Measurements from ENCODE around the gene NRROS. TPM values are rescaled to one million over a fixed set of nuclear protein-coding genes. Genes with fewer than 3 reads are reported as not detected.

NRROS gene
- total RNA-seq, 2 experiments from 2014 or later: 16.2 to 17.0 TPM

DNA sequence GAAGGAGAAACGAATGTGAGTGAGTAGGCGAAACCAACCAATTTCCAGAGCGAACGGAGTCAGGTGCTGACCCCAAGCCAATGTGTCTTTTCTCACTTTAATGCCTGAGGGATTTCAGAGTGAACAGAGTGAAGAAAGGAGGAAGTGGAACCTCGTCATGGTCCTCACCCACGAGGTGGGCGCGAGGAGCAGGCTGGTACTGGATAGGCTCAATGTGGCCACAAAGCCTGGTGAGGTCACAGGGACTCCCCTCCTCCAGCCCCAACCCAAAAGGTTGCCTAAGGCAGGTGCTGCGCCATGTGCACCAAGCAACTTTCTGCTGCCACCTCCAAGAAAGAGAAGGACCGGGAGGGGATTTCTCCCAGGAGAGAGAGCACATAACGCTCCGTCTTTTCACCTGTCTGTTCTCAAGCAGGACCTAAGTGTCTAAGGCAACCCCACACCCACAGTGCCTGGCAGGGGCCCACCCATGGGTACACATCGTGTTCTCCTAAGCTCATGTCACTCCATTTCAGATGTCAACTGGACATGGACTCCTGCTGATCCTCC is 3.8 kb downstream of the NRROS start:
- Mint-ChIP-seq H3K27me3 (no peaks in the 10 kb centered on the region), H3K4me1 (peaks cover 59% of the 10 kb centered on the region), H3K9me3 (no peaks in the 10 kb centered on the region), H3K36me3 (peaks cover 25% of the 10 kb centered on the region), H3K27ac (no peak overlapping the region), H3K4me3 (no peak overlapping the region)
- DNase-seq (no peak), ATAC-seq (ENCODE audit: low read depth) (no peak)
- POLR2A ChIA-PET: interaction anchor here (1.5 kb wide), 1 partner anchor 33 kb away, joined by 3 read pairs; no protein-coding TSS in a partner anchor

DNA sequence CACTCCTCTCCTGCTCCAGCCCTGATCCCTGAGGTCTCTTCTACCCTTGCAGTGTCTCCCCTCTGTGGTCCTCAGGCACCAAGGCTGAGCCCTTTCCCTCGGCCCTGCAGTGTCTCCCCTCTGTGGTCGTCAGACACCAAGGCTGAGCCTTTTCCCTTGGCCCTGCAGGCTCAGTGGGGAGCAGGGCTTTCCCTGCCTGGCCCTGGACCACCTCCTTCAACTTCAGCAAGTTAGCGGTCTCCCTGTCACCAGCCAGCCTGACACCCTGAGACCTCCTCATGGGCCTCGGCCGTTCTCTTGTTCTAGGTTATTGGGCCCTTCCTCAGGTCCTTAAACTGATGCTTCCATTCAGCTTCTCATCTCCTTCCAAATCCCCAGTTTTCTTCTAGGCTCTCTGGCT is 4.3 kb downstream of the NRROS start:
- Mint-ChIP-seq H3K9me3 (no peaks in the 10 kb centered on the region), H3K27me3 (no peaks in the 10 kb centered on the region), H3K27ac (peak overlapping the region; percentile 28), H3K4me1 (peaks cover 57% of the 10 kb centered on the region), H3K4me3 (peak overlapping the region; percentile 18), H3K36me3 (peaks cover 27% of the 10 kb centered on the region)
- DNase-seq (no peak), ATAC-seq (ENCODE audit: low read depth) (no peak)
- POLR2A ChIA-PET: interaction anchor here (0.7 to 1.5 kb wide), 2 partner anchors 34 to 91 kb away, joined by 3 read pairs; no protein-coding TSS in a partner anchor

DNA sequence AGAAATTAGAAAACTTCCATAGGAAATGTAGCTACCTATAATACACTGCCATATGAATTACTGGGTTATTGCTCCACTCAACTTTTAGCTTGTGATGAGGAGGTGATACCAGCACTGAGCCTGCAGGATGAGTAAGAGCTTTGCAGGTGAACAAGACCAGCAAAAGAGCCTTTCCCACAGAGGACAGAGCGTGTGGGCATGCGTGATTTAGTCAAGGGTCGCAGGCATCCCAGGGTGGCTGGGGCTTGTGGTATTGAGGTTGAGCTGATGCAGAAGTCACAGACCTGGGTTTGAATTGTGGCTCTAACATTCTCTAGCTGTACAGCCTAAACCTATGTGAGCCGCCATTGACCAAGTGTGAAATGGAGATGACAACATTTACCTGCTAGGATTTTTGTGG is 5.6 kb downstream of the NRROS start:
- H3K9me3 Mint-ChIP-seq: no peaks in the 10 kb centered on the region
- H3K27me3 Mint-ChIP-seq: no peaks in the 10 kb centered on the region
- peaks cover 28% of the 10 kb centered on the region for H3K36me3 Mint-ChIP-seq
- POLR2A ChIA-PET: interaction anchor here (1.0 to 1.5 kb wide), 3 partner anchors 9 to 46 kb away, joined by 3 read pairs; no protein-coding TSS in a partner anchor
- H3K27ac Mint-ChIP-seq: no peak overlapping the region
- no peak overlapping the region for H3K4me3 Mint-ChIP-seq
- peaks cover 51% of the 10 kb centered on the region for H3K4me1 Mint-ChIP-seq
- ATAC-seq (ENCODE audit: low read depth): no peak
- no peak for DNase-seq

DNA sequence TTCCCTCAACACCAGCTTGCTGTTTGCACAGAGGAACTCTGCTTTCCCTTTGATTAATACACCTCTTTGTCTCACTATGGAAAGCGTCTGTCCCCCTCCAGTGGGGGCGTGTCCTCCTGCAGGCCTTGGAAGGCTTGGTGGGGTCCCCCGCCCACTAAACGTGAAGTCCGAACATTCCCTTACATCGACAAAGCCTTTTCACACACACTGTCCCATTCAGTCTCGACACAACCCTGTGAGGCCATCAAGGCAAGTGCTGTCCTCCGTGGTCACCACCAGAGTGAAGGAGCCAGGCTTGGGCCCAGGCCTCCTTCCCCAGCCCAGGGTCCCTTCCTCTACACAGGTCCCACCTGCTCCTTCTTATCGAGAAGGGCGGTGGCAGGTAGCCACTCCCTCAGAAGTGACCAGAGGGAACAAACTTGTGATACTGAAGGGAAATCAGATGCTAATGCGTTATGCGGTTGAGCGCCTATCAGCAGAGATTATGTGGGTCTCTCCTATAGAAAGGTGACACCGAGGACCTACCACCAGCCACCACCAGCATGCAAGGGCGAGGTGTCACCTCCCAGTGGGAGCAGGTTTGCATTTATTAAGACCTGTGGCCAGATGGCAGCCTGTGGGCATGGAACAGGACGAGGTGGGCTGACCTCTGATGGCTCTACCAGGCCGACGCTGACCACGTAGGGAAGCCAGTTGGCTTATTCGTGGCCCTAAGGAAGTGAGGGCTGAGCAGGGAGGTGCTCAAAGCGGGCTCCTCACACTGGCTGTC is 6.6 kb downstream of the NRROS start:
- POLR2A ChIA-PET: interaction anchor here (1.0 kb wide), 1 partner anchor 8 kb away, joined by 3 read pairs; no protein-coding TSS in a partner anchor
- no peak for DNase-seq
- no peak for ATAC-seq (ENCODE audit: low read depth)
- H3K4me3 Mint-ChIP-seq: no peak overlapping the region
- peaks cover 32% of the 10 kb centered on the region for H3K36me3 Mint-ChIP-seq
- H3K4me1 Mint-ChIP-seq: peaks cover 51% of the 10 kb centered on the region
- no peaks in the 10 kb centered on the region for H3K9me3 Mint-ChIP-seq
- no peaks in the 10 kb centered on the region for H3K27me3 Mint-ChIP-seq
- peak overlapping the region; percentile 2 for H3K27ac Mint-ChIP-seq

DNA sequence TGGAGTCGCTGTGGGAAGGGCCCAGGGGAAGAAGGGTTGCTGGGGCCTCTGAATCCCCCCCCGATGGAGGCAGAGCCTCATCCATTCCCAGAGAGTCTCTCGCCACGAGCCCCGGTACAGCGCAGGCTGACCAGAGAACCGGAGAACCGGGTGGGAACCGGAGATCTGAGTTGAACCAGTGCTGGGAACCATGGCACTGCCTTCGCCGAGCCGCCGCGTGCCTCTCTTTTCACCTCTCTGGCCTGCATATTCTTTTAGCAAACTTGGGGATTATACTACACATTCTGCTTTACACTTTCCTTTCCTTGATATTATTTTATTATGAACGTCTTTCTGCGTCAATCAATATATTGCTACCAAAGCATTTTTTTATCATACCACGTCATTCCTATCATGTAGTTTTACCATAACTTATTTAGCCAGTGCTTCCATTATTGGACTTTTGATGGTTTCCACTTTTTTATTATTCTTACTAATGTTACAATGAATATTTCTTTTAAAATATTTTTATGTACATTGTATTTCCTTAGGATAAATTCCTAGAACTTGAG is 7.2 kb downstream of the NRROS start:
- ATAC-seq (ENCODE audit: low read depth) (no peak), DNase-seq (no peak)
- Mint-ChIP-seq H3K36me3 (peaks cover 35% of the 10 kb centered on the region), H3K4me1 (peaks cover 50% of the 10 kb centered on the region), H3K27me3 (no peaks in the 10 kb centered on the region), H3K4me3 (no peak overlapping the region), H3K27ac (no peak overlapping the region), H3K9me3 (no peaks in the 10 kb centered on the region)
- POLR2A ChIA-PET: no interaction called here

DNA sequence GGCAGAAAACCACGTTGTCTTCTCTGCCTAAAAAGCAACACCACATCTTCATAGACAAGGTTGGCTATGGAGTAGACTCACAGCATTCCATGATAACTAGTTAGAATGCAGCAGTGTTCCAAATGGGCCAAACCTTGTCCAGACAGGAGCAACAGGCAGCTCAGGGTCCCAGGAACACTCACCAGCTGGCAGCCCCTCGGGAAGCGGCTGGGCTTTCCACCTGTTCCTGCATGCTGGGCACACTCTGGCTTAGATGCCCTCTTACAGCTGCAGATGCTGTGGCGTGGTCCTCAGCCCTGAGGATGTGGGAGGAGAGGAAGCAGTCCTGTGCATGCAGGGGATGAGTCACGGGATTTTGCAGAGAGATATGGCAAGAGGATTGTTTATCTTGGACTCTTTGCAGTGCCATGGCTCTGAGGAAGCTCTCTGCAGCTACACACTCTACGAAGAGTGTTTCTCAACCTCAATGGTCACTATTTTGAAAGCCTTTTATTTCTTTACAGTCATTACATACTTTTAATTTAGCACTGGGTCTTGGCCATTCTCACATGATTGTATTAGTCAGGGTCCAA is 11.3 kb downstream of the NRROS start:
- POLR2A ChIA-PET: no interaction called here
- H3K27ac Mint-ChIP-seq: no peak overlapping the region
- no peaks in the 10 kb centered on the region for H3K9me3 Mint-ChIP-seq
- no peak overlapping the region for H3K4me3 Mint-ChIP-seq
- H3K36me3 Mint-ChIP-seq: peaks cover 27% of the 10 kb centered on the region
- DNase-seq: no peak
- no peak for ATAC-seq (ENCODE audit: low read depth)
- peaks cover 21% of the 10 kb centered on the region for H3K4me1 Mint-ChIP-seq
- H3K27me3 Mint-ChIP-seq: no peaks in the 10 kb centered on the region

DNA sequence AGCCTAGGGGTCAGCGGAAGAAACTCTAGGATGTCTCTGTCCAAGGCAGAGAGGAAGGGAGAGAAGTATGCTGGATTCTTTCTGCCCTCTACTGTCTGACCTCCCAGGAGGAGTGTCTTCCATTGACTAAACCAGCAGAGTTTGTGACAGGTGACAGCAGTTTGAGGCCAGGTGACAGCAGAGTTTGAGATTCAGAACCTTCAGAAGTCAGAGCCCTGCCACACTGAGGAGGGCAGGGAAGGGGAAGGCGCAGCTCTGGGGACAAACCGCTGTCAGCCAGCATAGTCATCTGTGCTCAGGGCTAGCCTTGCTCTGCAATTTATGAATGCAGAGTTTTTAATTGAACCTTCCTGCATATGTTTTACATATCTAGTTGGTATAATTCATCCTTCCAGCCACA is 12.3 kb downstream of the NRROS start:
- H3K4me1 Mint-ChIP-seq: peaks cover 17% of the 10 kb centered on the region
- no peak overlapping the region for H3K4me3 Mint-ChIP-seq
- no peaks in the 10 kb centered on the region for H3K27me3 Mint-ChIP-seq
- ATAC-seq (ENCODE audit: low read depth) (no peak), DNase-seq (no peak)
- POLR2A ChIA-PET: no interaction called here
- H3K27ac Mint-ChIP-seq: peak overlapping the region; percentile 16
- H3K9me3 Mint-ChIP-seq: no peaks in the 10 kb centered on the region
- H3K36me3 Mint-ChIP-seq: peaks cover 23% of the 10 kb centered on the region

DNA sequence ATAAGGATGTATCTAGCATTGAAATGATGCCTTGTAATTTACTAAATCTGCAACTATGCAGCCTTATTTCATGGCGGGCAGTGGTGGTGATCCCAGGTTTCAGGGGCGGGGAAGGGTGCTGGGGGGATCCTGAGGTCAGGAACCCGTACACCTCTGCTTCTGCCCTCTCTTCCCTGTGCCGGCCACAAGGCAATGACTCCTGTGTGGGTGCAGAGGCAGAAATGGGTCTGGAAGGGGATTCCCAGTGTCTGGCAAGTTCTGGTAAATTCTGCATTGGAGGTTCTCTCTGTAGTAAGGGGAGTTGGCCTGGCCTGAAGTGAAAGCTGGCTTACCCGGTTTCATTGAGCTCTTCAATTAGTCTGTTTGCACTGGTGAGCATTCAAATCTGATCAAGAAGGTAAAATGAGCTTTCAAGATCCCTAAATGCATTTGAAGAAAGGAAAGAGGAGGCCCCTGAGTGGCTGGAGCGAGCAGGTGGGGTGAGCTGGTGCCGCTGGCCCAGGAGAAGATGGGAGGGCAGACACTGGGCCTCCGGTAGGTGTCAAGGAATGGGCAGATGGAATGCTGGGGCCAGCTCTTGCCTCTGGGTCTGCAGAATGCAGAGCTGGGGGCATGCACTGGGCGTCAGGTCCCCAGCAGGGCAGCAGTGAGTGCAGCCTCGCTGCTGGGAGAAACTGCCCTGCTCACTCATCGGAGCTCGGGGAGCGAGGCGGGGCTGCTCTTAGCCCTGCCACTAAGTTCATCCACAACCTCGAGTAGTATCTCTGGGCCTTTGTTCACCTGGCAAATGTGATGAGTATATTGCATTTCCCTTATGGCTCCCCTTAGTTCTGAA is 13.7 kb downstream of the NRROS start:
- Mint-ChIP-seq H3K27ac (no peak overlapping the region), H3K9me3 (no peaks in the 10 kb centered on the region), H3K36me3 (peaks cover 22% of the 10 kb centered on the region), H3K27me3 (no peaks in the 10 kb centered on the region), H3K4me1 (peaks cover 13% of the 10 kb centered on the region), H3K4me3 (no peak overlapping the region)
- ATAC-seq (ENCODE audit: low read depth) (no peak), DNase-seq (no peak)
- POLR2A ChIA-PET: interaction anchor here (1.5 kb wide), 1 partner anchor 21 kb away, joined by 4 read pairs; no protein-coding TSS in a partner anchor

DNA sequence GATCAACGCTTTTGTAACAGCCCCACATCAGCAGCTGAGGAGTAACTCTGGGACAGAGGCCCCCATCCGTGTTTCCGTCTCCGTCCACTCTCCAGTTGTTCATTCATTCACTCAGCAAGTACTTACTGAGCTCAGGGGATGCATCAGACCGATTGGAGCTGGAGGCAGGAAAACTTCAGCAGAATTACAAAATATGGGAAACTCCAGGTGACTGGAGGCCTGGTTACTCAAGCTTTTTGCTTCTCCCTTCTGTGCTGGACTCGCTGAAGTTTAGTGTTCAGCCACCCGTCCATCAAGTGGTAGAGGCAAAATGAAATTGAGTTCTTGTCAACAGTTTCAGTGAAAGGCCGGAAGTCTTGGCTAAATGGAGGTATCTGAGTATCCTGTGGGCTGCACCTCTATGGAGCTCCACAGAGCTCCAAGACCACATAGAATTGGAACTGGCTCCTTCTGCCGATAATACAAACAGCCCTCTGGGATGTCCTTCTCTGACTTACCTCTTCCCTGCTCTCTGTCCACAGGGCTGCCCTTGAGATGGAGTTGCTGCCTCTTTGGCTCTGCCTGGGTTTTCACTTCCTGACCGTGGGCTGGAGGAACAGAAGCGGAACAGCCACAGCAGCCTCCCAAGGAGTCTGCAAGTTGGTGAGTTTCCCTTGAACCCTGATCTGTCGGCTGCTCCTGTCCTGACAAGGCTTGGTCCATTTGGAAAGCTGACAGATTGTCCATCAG is 14.7 kb downstream of the NRROS start:
- no peak for ATAC-seq (ENCODE audit: low read depth)
- Mint-ChIP-seq H3K9me3 (no peaks in the 10 kb centered on the region), H3K27me3 (no peaks in the 10 kb centered on the region), H3K4me3 (no peak overlapping the region), H3K4me1 (peaks cover 11% of the 10 kb centered on the region), H3K27ac (no peak overlapping the region), H3K36me3 (peaks cover 23% of the 10 kb centered on the region)
- POLR2A ChIA-PET: interaction anchor here (0.7 to 1.5 kb wide), 2 partner anchors 9 to 22 kb away, joined by 3 to 4 read pairs; no protein-coding TSS in a partner anchor
- no peak for DNase-seq

DNA sequence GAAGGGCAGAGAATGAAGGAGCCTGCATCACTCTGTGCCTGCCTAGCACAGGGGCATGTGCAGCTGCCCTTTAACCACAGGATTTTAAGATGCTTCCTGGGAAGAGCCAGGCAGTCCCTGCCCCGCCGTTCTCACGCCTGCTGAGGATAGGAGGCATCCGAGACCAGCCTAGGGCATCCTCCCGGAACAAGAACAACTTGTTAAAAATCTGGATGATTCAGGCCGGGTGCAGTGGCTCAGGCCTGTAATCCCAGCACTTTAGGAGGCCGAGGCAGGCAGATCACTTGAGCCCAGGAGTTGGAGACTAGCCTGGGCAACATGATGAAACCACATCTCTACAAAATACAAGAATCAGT is 15.2 kb downstream of the NRROS start:
- ATAC-seq (ENCODE audit: low read depth): no peak
- H3K9me3 Mint-ChIP-seq: no peaks in the 10 kb centered on the region
- DNase-seq: no peak
- POLR2A ChIA-PET: interaction anchor here (0.6 to 0.7 kb wide), 2 partner anchors 9 to 228 kb away, joined by 3 read pairs; no protein-coding TSS in a partner anchor
- H3K27me3 Mint-ChIP-seq: no peaks in the 10 kb centered on the region
- H3K4me3 Mint-ChIP-seq: no peak overlapping the region
- peaks cover 23% of the 10 kb centered on the region for H3K36me3 Mint-ChIP-seq
- H3K4me1 Mint-ChIP-seq: peaks cover 11% of the 10 kb centered on the region
- no peak overlapping the region for H3K27ac Mint-ChIP-seq

DNA sequence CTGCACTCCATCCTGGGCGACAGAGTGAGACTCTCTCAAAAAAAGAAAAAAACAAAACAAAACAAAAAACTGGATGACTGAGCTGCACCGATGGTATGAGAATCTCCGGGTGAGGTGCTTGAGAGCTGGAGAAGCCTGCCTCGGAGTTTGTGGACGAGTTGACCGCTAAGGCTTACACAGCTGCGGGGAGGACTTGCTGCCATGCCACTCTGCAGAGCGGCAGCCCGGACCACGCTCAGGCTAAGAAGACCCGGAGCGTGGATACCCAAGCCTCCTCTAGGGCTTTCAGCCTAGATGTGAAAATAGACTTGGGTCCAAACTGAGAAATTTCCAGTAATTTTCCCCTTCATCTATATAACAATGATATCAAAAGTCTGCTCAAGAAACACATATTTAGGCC is 16.0 kb downstream of the NRROS start:
- Mint-ChIP-seq H3K36me3 (peaks cover 22% of the 10 kb centered on the region), H3K27me3 (no peaks in the 10 kb centered on the region), H3K9me3 (no peaks in the 10 kb centered on the region), H3K27ac (no peak overlapping the region), H3K4me1 (peaks cover 9% of the 10 kb centered on the region), H3K4me3 (no peak overlapping the region)
- DNase-seq (no peak), ATAC-seq (ENCODE audit: low read depth) (no peak)
- POLR2A ChIA-PET: interaction anchor here (0.6 kb wide), 1 partner anchor 229 kb away, joined by 3 read pairs; no protein-coding TSS in a partner anchor

DNA sequence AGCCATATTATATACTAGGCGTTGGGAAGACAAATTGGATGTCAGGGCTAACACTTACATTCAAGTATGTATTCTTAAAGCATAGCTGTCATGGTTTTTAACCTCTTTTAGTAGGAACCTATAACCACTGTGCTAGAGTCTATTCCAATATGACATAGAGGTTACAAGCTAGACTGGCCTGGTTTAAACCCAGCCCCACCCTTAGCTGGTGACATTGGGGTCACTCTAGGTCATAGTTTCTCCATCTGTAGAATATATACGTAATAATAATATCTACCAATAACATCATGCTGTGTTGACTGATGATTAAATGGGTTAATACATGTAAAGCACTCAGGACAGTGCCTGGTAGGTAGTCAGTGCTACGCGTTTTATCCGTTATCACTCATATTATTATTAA is 16.7 kb downstream of the NRROS start:
- H3K36me3 Mint-ChIP-seq: peaks cover 17% of the 10 kb centered on the region

More for the DNA sequence above, 16.7 kb downstream of the NRROS start:
- DNase-seq: no peak
- H3K4me1 Mint-ChIP-seq: peaks cover 3% of the 10 kb centered on the region
- H3K27me3 Mint-ChIP-seq: no peaks in the 10 kb centered on the region
- H3K9me3 Mint-ChIP-seq: no peaks in the 10 kb centered on the region
- POLR2A ChIA-PET: no interaction called here
- ATAC-seq (ENCODE audit: low read depth): no peak
- H3K27ac Mint-ChIP-seq: no peak overlapping the region
- H3K4me3 Mint-ChIP-seq: no peak overlapping the region
